ENCODE data around the gene EFNA1. TPM values are rescaled to one million over a fixed set of nuclear protein-coding genes. Genes with fewer than 3 reads are reported as not detected.

The EFNA1 gene
- total and polyA plus RNA-seq, 2 of the 13 experiments (the other 11 are each of a cell fraction or from before 2014, with no cell fraction given): 81.8 to 874 TPM

GRCh38 chr1:155080312-155081228 lies 47.1 kb upstream of the EFNA1 start (continued):
- peak; percentile 87 for TF ChIP-seq USF2 (IDR thresholded peaks at IDR 0.05; ENCODE audit: low read depth, low read length)
- peak; percentile 86; the same call in 1 of the 2 replicates for TF ChIP-seq USF2 (CRISPR knock-in tag; IDR thresholded peaks at IDR 0.05; ENCODE audit: borderline replicate concordance)
- TF ChIP-seq ARID5B (CRISPR knock-in tag; IDR thresholded peaks at IDR 0.05): peak; percentile 34; the same call in 1 of the 2 replicates
- TF ChIP-seq MZF1 (CRISPR knock-in tag; IDR thresholded peaks at IDR 0.05; ENCODE audit: borderline replicate concordance): no peak
- TF ChIP-seq ZNF281 (CRISPR knock-in tag; IDR thresholded peaks at IDR 0.05; ENCODE audit: borderline replicate concordance): peak; percentile 32; the same call in 1 of the 2 replicates
- TF ChIP-seq ZNF446 (CRISPR knock-in tag; IDR thresholded peaks at IDR 0.05): no peak
- TF ChIP-seq ZHX1 (CRISPR knock-in tag; IDR thresholded peaks at IDR 0.05; ENCODE audit: low read depth): no peak
- TF ChIP-seq ZBTB14 (CRISPR knock-in tag; IDR thresholded peaks at IDR 0.05): no peak; the same call in 1 of the 2 replicates
- TF ChIP-seq BATF2 (CRISPR knock-in tag; IDR thresholded peaks at IDR 0.05): no peak
- peak; percentile 28; the same call in 1 of the 2 replicates for TF ChIP-seq SP5 (CRISPR knock-in tag; IDR thresholded peaks at IDR 0.05; ENCODE audit: borderline replicate concordance, low read depth)
- peak; percentile 41; the same call in 1 of the 2 replicates for TF ChIP-seq MAX (IDR thresholded peaks at IDR 0.05)
- no peak for TF ChIP-seq ZNF567 (CRISPR knock-in tag; IDR thresholded peaks at IDR 0.05; ENCODE audit: borderline replicate concordance)

Measured in HepG2 (cell line).